Kasumi-1 (cell line): ENCODE data around the gene SZT2.
"Not testable (repeated sequence)": the region's sequence is repeated elsewhere in the genome, so short reads cannot be mapped to it uniquely, and the experiment has no call there.

Source experiments
- DNase-seq, 2 experiments: peaks; one replicate each; lab custom pipeline; 2025; lab: John Stamatoyannopoulos, UW

The SZT2 gene

GRCh38 chr1:43454270-43455011, 64.7 kb downstream of the SZT2 start:
- peak; percentile 84 to 87 for DNase-seq

- DNase-seq: no peak
These were observed 65.7 kb downstream of the SZT2 start for GRCh38 chr1:43455213-43455889.

- DNase-seq: not testable (repeated sequence)
These were observed 68.7 kb downstream of the SZT2 start for GRCh38 chr1:43458379-43458778.

- DNase-seq: no peak
These were observed 71.4 kb downstream of the SZT2 start for GRCh38 chr1:43460988-43461693.

- no peak for DNase-seq
These were observed 73.8 kb downstream of the SZT2 start for GRCh38 chr1:43463479-43463878.

GRCh38 chr1:43464681-43465504, 75.2 kb downstream of the SZT2 start:
- DNase-seq: no peak

- no peak for DNase-seq
These were observed 75.9 kb downstream of the SZT2 start for GRCh38 chr1:43465505-43466067.

GRCh38 chr1:43466403-43466802, 76.7 kb downstream of the SZT2 start:
- peak; percentile 28 to 40 for DNase-seq

GRCh38 chr1:43468414-43468813, 78.7 kb downstream of the SZT2 start:
- no peak for DNase-seq

GRCh38 chr1:43469932-43470331, 80.2 kb downstream of the SZT2 start:
- no peak for DNase-seq

- DNase-seq: no peak
These were observed 82.4 kb downstream of the SZT2 start for GRCh38 chr1:43472087-43472462.

GRCh38 chr1:43472463-43473151, 82.9 kb downstream of the SZT2 start:
- DNase-seq: not testable (repeated sequence)

- no peak for DNase-seq
These were observed 83.8 kb downstream of the SZT2 start for GRCh38 chr1:43473463-43473862.

- DNase-seq: not testable (repeated sequence)
These were observed 86.1 kb downstream of the SZT2 start for GRCh38 chr1:43475611-43476401.

GRCh38 chr1:43477716-43478115, 88.0 kb downstream of the SZT2 start:
- DNase-seq: no peak

- no peak for DNase-seq
These were observed 89.7 kb downstream of the SZT2 start for GRCh38 chr1:43479414-43479813.

- no peak for DNase-seq
These were observed 91.8 kb downstream of the SZT2 start for GRCh38 chr1:43481491-43481890.

- no peak for DNase-seq
These were observed 92.5 kb downstream of the SZT2 start for GRCh38 chr1:43482215-43482614.

GRCh38 chr1:43484367-43484766, 94.7 kb downstream of the SZT2 start:
- DNase-seq: no peak

GRCh38 chr1:43488165-43488564, 98.5 kb downstream of the SZT2 start:
- no peak for DNase-seq
